ENCODE data around the gene PRKD2.

Gene PRKD2

GRCh38 chr19:46637224-46637623, 79.7 kb downstream of the PRKD2 start:
- H2BK5ac ChIP-seq (ENCODE audit: low read length) = no peak overlapping the region
- no peak overlapping the region for H2AFZ ChIP-seq (ENCODE audit: low read length)
- DNase-seq (ENCODE audit: low spot score) = no peak
- H2BK12ac ChIP-seq (ENCODE audit: low read length) = no peak overlapping the region
- H3K18ac ChIP-seq (ENCODE audit: low read length) = no peak overlapping the region
- H3K9ac ChIP-seq (ENCODE audit: low read depth, low read length, poor library complexity) = peak overlapping the region; percentile 13
- H3K4me3 ChIP-seq (ENCODE audit: low read length in 2 of 2) = peak overlapping the region in 1 of 2 donors; percentile 15
- H3K4ac ChIP-seq (ENCODE audit: low read length) = no peak overlapping the region
- H3K36me3 ChIP-seq (replicated peaks in 1 of 2; ENCODE audit: control insufficient read depth in 2 of 2, insufficient read depth in 2 of 2, low read length in 2 of 2) = no peaks in the 10 kb centered on the region
- no peaks in the 10 kb centered on the region for H3K79me1 ChIP-seq (ENCODE audit: low read depth, low read length)
- H3K4me1 ChIP-seq (ENCODE audit: control insufficient read depth in 2 of 2, insufficient read depth in 1 of 2, low read depth in 1 of 2, low read length in 2 of 2) = peaks cover 9 to 30% of the 10 kb centered on the region in 2 donors
- H3K4me2 ChIP-seq (ENCODE audit: insufficient read depth, low read length, poor library complexity, severe bottlenecking) = no peak overlapping the region
- no peak overlapping the region for H2BK120ac ChIP-seq (ENCODE audit: low read depth, low read length)
- no peak overlapping the region for H4K91ac ChIP-seq (ENCODE audit: low read depth, low read length, poor library complexity)
- WGBS, 2 donors (ENCODE audit: extremely low coverage in 2 of 2, insufficient read length in 2 of 2, insufficient replicate concordance in 1 of 2) = no CpG with 5 or more reads among the region's 14 CpGs
- peaks cover 3 to 55% (median 50%) of the 10 kb centered on the region in 3 experiments for H3K27me3 ChIP-seq (ENCODE audit: control insufficient read depth in 3 of 3, insufficient read depth in 3 of 3, low read depth in 1 of 3, low read length in 3 of 3)
- H3K27ac ChIP-seq (replicated peaks; ENCODE audit: low read length) = no peak overlapping the region
- no peak overlapping the region for H2BK15ac ChIP-seq (ENCODE audit: low read length)
- no peak overlapping the region for H3K14ac ChIP-seq (ENCODE audit: low read length)
- H3K9me3 ChIP-seq (replicated peaks in 1 of 2; ENCODE audit: control insufficient read depth in 2 of 2, insufficient read depth in 1 of 2, low read depth in 1 of 2, low read length in 2 of 2) = no peaks in the 10 kb centered on the region
- no peak overlapping the region for H3K23ac ChIP-seq (ENCODE audit: low read depth, low read length, poor library complexity)
- H4K8ac ChIP-seq (ENCODE audit: low read depth, low read length) = no peak overlapping the region
- no peak overlapping the region for H2AK5ac ChIP-seq (ENCODE audit: low read depth, low read length)

GRCh38 chr19:46635920-46636761, 80.8 kb downstream of the PRKD2 start, which contains the start of gene GNG8:
Gene GNG8 (minus strand): TSS chr19:46636202. CDS start chr19:46634682, 1,520 bp downstream.
- Histone ChIP-seq H3K27ac (replicated peaks; ENCODE audit: low read length) (no peak within 1 kb of the TSS), H3K14ac (ENCODE audit: low read length) (no peak within 1 kb of the TSS), H4K91ac (ENCODE audit: low read depth, low read length, poor library complexity) (no peak within 1 kb of the TSS), H4K8ac (ENCODE audit: low read depth, low read length) (no peak within 1 kb of the TSS), H3K4me2 (ENCODE audit: insufficient read depth, low read length, poor library complexity, severe bottlenecking) (peak within 1 kb of the TSS; percentile 98), H3K23ac (ENCODE audit: low read depth, low read length, poor library complexity) (no peak within 1 kb of the TSS), H2BK15ac (ENCODE audit: low read length) (peak within 1 kb of the TSS; percentile 90), H2BK5ac (ENCODE audit: low read length) (no peak within 1 kb of the TSS), H2AFZ (ENCODE audit: low read length) (peak within 1 kb of the TSS; percentile 18), H3K79me1 (ENCODE audit: low read depth, low read length) (no peaks in the 10 kb centered on the region), H2BK120ac (ENCODE audit: low read depth, low read length) (no peak within 1 kb of the TSS), H3K4me1 (ENCODE audit: control insufficient read depth in 2 of 2, insufficient read depth in 1 of 2, low read depth in 1 of 2, low read length in 2 of 2) (peaks cover 15 to 33% of the 10 kb centered on the region in 2 donors), H3K4ac (ENCODE audit: low read length) (no peak within 1 kb of the TSS), H3K36me3 (replicated peaks in 1 of 2; ENCODE audit: control insufficient read depth in 2 of 2, insufficient read depth in 2 of 2, low read length in 2 of 2) (no peaks in the 10 kb centered on the region), H3K18ac (ENCODE audit: low read length) (peak within 1 kb of the TSS; percentile 65), H2BK12ac (ENCODE audit: low read length) (peak within 1 kb of the TSS; percentile 42), H3K27me3 (ENCODE audit: control insufficient read depth in 3 of 3, insufficient read depth in 3 of 3, low read depth in 1 of 3, low read length in 3 of 3) (peaks cover 3 to 55% (median 46%) of the 10 kb centered on the region in 3 experiments), H3K9me3 (replicated peaks in 1 of 2; ENCODE audit: control insufficient read depth in 2 of 2, insufficient read depth in 1 of 2, low read depth in 1 of 2, low read length in 2 of 2) (no peaks in the 10 kb centered on the region), H2AK5ac (ENCODE audit: low read depth, low read length) (peak within 1 kb of the TSS; percentile 64), H3K4me3 (ENCODE audit: low read length in 2 of 2) (peak within 1 kb of the TSS in 1 of 2 donors; percentile 70), H3K9ac (ENCODE audit: low read depth, low read length, poor library complexity) (no peak within 1 kb of the TSS)
- WGBS, 2 donors (ENCODE audit: extremely low coverage in 2 of 2, insufficient read length in 2 of 2, insufficient replicate concordance in 1 of 2) = no CpG with 5 or more reads among the region's 34 CpGs
- no peak for DNase-seq (ENCODE audit: low spot score)

GRCh38 chr19:46634656-46635218, 82.2 kb downstream of the PRKD2 start:
- Histone ChIP-seq H3K4ac (ENCODE audit: low read length) (no peak overlapping the region), H3K27ac (replicated peaks; ENCODE audit: low read length) (no peak overlapping the region), H2AK5ac (ENCODE audit: low read depth, low read length) (peak overlapping the region; percentile 64), H4K8ac (ENCODE audit: low read depth, low read length) (no peak overlapping the region), H3K23ac (ENCODE audit: low read depth, low read length, poor library complexity) (peak overlapping the region; percentile 52), H3K79me1 (ENCODE audit: low read depth, low read length) (no peaks in the 10 kb centered on the region), H4K91ac (ENCODE audit: low read depth, low read length, poor library complexity) (no peak overlapping the region), H3K36me3 (replicated peaks in 1 of 2; ENCODE audit: control insufficient read depth in 2 of 2, insufficient read depth in 2 of 2, low read length in 2 of 2) (no peaks in the 10 kb centered on the region), H2AFZ (ENCODE audit: low read length) (peak overlapping the region; percentile 60), H2BK12ac (ENCODE audit: low read length) (peak overlapping the region; percentile 42), H2BK15ac (ENCODE audit: low read length) (peak overlapping the region; percentile 90), H3K14ac (ENCODE audit: low read length) (no peak overlapping the region), H3K27me3 (ENCODE audit: control insufficient read depth in 3 of 3, insufficient read depth in 3 of 3, low read depth in 1 of 3, low read length in 3 of 3) (peaks cover 0 to 43% (median 35%) of the 10 kb centered on the region in 3 experiments), H2BK120ac (ENCODE audit: low read depth, low read length) (no peak overlapping the region), H3K9ac (ENCODE audit: low read depth, low read length, poor library complexity) (peak overlapping the region; percentile 74), H2BK5ac (ENCODE audit: low read length) (no peak overlapping the region), H3K18ac (ENCODE audit: low read length) (peak overlapping the region; percentile 83), H3K9me3 (replicated peaks in 1 of 2; ENCODE audit: control insufficient read depth in 2 of 2, insufficient read depth in 1 of 2, low read depth in 1 of 2, low read length in 2 of 2) (no peaks in the 10 kb centered on the region), H3K4me1 (ENCODE audit: control insufficient read depth in 2 of 2, insufficient read depth in 1 of 2, low read depth in 1 of 2, low read length in 2 of 2) (peaks cover 19 to 37% of the 10 kb centered on the region in 2 donors), H3K4me3 (ENCODE audit: low read length in 2 of 2) (peak overlapping the region; percentile 28 to 76), H3K4me2 (ENCODE audit: insufficient read depth, low read length, poor library complexity, severe bottlenecking) (peak overlapping the region; percentile 98)
- no CpG with 5 or more reads among the region's 23 CpGs for WGBS, 2 donors (ENCODE audit: extremely low coverage in 2 of 2, insufficient read length in 2 of 2, insufficient replicate concordance in 1 of 2)
- DNase-seq (ENCODE audit: low spot score) = no peak
